GM12873 (cell line): ENCODE data around the gene TDRD3.

ENCODE experiments used
- CTCF ChIP-seq: IDR thresholded peaks from 2 replicates; pipeline ENCODE4 v1.5.1; 2012; ENCODE audit warnings: low read depth, mild to moderate bottlenecking, moderate library complexity, low read length, control low read depth; ENCODE audit not compliant: insufficient read depth; ENCODE audit errors: missing control alignments

The TDRD3 gene

GRCh38 chr13:60441761-60442160, 44.7 kb downstream of the TDRD3 start:
- TF ChIP-seq CTCF = no peak

GRCh38 chr13:60448907-60449510, 52.0 kb downstream of the TDRD3 start:
- peak; percentile 67 for TF ChIP-seq CTCF

GRCh38 chr13:60453490-60453889, 56.5 kb downstream of the TDRD3 start:
- TF ChIP-seq CTCF = no peak

GRCh38 chr13:60454425-60454824, 57.4 kb downstream of the TDRD3 start:
- no peak for TF ChIP-seq CTCF

GRCh38 chr13:60463787-60464186, 66.8 kb downstream of the TDRD3 start:
- no peak for TF ChIP-seq CTCF

- no peak for TF ChIP-seq CTCF
These were observed 70.1 kb downstream of the TDRD3 start for GRCh38 chr13:60467098-60467497.

- TF ChIP-seq CTCF = no peak
These were observed 82.3 kb downstream of the TDRD3 start for GRCh38 chr13:60479273-60479672.
